HG02840 (cell line): ENCODE data around the gene PARN.

Experiments
- ATAC-seq: cut with Tn5 transposase; IDR thresholded peaks from one replicate; pipeline ENCODE4 v1.9.1; 2021; ENCODE audit warnings: mild to moderate bottlenecking, moderate library complexity, moderate number of reproducible peaks; ENCODE audit not compliant: unreplicated experiment, low FRiP score

Gene PARN

DNA sequence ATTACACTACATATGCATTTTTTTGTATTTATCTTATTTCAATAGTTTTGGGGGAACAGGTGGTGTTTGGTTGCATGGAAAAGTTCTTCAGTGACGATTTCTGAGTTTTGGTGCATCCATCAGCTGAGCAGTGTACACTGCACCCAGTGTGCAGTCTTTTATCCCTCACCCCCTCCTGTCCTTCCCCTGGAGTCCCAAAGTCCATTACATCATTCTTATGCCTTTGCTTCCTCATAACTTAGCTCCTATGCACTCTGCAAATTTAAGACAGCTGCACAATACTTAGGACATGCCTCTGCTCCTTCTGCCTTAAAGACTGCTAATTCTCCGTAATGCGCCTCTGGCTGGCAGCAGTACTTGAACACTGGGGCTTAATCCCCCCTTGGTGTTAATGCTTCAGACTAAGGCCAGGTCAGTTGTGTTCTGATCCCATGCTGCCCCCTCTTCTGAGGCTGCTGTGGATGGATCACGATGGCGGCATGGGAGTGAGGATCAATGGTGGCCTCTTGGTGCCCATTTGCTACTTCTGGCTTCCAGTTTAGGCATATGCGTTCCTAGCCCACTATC lies 146.2 kb downstream of the PARN start:
- ATAC-seq: no peak

DNA sequence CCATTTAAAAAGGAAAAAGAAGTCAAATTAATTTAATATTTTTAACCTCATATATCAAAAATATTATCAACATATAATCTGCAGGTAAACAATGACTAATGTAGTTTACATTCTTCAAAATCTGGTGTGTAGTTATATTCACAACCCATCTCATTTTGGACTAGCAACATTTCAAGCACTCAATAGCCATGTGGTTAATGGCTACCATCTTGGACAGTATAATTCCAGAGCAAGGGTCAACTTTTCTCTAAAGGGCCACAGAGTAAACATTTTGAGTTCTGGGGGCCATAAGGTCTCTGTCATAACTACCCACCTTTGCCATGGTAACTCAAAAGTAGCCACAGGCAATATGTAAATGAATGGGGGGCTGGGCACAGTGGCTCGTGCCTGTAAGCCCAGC lies 153.9 kb downstream of the PARN start:
- ATAC-seq: no peak

DNA sequence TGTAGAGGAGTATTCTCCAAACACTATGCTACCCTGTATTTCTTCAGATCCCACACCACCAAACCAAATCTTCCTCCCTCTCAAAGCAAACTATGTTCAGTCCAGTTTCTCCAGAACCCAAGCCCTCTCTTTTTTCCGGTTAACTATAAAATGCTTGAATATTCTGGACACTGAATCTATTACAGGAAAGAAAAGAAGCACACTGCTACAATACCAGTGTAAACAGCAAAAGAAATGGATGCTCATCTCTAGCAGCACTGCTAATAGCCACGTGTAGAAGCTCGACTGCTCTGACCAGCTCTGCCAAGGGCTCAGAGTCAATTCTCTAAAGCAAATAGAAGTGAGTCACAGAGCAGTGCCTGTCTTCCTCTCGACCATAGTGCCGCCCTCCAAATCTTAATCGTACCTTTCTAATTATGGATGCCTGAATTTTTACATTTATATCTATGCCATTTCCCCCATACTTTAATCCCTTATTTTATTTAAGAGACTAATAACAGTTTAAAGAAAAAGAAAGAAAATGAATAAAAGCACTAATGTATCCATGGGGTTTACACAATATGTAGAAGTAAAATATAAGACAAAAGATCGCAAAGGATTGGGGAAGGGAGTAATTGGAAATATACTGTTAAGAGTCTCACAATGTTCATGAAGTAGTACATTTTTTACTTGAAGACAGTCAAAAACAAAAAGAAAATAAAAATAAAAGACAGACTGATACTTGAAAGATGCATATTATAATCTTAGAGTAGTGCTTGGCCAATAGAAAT lies 154.5 kb downstream of the PARN start:
- no peak for ATAC-seq

DNA sequence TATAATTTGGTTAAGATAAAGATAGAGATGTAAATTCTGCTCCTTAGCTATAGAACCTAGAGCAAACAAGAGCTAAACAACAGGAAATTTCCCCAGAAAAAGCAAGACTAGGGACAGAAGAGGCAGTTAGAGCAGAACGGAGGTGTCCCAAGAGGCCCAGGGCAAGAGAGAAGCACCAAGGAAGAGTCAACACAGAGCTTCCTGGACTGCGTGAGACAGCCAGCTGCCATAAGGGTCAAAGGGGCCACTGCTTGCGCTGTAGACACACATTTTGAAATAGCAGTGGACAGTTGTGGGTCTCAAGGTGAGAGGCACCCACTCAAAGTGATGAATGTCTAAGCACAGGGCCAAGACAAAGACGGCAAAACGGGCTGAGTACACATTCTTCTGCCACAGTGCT lies 156.6 kb downstream of the PARN start:
- no peak for ATAC-seq

DNA sequence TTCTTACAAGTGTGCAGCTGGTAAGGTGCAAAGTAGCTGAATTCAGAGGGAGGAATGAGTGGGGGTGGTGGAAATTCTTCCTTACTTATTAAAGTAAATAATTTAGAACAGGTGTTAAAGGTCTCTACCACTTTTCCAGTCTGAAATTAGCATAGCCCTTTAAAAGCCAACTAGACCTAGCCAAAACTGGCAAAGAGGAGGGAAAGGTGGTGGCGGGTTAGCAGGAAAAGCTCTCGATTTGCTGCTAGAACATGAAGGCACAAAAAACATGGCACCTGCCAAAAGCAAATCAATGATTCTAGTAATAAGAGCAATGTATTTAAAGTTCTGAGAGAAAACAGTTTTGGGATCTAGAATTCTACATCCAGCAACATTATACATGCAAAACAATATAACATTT lies 157.7 kb downstream of the PARN start:
- no peak for ATAC-seq

DNA sequence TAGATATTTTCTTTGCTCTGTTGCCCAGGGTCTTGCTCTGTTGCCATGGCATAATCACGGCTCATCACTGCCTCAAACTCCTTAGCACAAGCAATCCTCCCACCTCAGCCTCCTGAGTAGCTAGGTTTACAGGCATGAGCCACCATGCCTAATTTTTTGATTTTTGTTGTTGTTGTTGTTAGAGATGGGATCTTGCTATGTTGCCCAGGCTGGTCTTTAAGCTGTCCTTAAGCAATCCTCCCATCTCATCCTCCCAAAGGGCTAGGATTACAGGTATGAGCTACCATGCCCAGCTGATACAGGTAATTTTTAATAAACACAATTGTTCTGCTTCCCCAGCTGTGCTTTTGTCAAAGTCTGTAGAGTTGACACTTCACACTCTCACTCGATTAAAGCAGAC lies 159.3 kb downstream of the PARN start:
- ATAC-seq: no peak

DNA sequence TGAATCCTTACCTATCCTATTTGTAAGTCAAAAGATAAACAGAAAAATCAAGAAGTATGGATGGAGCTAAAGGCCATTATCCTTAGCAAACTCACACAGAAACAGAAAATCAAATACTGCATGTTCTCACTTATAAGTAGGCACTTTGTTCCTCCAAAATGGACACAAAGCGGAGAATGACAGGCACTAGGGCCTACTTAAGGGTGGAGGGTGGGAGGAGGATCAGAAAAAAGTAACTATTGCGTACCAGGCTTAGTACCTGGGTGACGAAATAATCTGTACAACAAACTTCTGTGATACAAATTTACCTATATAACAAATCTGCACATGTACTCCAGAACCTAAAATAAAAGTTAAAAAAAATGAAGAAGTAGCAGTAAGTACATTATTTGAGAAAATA lies 164.3 kb downstream of the PARN start:
- ATAC-seq: no peak

DNA sequence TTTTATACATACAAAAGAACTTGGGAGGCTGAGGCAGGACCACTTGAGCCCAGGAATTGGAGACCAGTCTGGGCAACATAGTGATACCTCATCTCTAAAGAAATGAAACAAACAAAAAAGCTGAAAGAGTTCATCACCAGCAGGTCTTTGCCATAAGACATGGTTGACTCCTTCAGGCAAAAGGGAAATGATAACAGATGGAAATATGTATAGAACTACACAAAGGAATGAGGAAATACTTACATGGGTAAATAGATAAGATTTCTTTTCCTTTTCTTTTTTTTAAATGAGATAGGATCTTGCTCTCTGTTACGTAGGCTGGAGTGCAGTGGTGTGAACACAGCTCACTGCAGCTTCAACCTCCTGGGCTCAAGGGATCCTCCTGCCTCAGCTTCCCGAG lies 165.3 kb downstream of the PARN start:
- no peak for ATAC-seq

DNA sequence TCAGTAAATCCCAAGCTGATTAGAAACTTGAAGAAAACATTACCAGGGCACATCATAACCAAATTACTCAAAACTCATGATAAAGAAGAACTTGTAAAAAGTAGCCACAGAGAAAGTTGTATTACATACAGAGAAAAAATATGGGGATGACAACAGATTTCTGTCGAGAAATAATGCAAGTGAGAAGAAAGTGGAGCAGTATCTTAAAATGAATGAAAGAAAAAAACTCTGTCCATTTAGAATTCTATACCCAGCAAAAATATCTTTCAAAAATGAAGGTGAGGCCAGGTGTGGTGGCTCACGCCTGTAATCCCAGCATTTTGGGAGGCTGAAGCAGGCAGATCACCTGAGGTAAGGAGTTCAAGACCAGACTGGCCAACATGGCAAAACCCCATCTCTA lies 165.9 kb downstream of the PARN start:
- ATAC-seq: no peak

DNA sequence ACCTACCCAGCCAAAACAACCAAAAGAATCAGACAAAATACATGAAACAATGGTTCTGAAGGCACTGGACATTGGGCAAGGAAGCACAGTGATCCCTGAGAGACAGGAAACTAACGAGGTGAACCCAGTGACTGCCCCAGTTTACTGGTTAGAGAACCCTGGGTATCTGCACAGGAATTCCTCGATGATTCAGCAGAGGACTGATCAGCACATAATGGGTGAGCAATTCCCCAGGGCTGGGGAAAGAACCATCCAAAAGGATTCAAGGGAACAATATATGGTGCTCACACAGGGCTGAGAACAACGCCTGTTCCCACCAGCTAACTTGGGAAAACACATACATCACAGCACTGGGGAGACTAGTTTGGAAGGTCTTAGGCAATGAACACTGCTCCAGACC lies 167.2 kb downstream of the PARN start:
- ATAC-seq: no peak

DNA sequence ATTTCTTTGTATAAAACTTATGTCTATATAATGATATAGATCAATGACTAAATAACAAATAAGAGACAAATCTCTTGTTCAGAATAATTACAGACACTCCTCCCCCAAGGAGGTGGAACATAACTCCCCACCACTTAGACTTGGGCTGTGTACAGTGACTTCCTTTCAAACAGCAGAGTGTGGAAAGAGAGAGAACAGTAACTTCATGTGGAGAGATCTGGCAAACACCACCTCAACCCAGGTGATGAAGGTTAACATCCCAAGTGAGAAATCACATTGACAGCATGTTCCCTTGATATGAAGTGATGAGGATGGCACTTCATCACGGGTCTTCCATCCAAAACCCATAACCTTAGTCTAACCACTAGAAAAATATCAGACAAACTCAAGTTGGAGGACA lies 169.3 kb downstream of the PARN start:
- no peak for ATAC-seq

DNA sequence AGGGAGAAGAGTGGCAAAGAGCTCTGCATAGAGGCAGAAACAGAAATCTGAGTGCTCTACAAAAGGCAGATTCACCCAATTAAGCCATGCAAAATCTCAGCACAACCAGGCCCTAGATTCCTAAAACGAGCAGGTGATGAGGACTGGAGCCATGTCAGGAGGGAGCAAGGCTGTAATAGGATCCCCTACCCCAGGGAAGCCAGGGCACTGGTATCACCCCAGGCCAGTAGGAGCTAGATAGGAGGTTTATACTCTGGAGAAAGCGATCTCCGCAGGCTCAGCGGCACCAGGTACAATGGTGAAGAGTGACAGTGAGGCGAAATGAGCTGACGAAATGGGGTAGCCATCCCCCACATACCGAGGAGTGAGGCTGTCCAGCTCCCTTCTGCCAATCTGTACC lies 171.5 kb downstream of the PARN start:
- no peak for ATAC-seq

DNA sequence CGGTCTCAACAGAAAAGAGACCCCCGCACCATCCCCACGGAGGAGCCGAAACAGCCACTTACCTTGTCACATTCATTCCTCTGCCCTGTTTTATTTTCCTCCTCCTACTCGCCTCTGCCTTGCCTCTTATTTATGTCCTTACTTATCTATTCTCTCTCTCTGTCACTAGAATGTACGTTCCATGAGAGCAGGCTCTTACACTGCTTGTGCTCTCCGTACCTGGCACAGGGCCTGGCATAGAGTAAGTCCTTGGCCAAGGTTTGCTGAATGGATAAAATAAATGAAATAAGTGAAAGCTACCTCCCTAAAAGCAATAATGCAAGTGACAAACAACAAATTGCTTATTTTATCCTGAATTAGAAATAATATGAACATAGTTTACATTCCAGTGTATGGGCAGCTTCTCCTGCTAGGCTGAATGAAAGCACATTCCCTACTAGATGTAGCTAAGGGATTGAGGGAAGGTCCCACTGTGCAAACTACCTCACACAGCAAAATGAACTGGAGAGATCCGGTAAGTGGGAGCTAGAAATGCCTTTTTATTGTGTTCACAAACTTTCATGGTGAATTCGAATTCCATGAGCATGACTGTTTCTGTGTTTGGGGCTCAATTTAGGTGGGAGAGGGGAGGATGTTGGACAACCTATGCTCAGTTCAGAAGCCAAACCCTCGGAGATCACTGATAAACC lies 173.1 kb downstream of the PARN start:
- no peak for ATAC-seq

DNA sequence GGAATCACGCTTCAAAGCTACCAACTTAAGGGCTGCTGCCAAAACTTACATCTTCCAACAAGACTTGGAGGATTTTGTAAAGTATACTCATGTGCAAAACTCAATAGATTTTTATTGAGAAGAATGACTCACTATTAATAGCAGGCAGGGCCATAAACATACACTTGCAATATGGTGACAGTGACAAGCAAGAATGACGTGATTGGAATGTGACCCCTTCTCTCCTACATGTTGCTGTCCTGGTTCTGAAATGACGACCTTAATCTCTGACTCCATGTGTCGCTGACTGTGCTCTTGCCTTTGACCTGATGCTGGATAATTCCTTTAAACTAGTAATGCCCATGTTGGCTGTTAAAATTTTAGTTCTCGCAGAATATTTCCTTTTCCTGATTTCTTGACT lies 174.5 kb downstream of the PARN start:
- ATAC-seq: no peak

DNA sequence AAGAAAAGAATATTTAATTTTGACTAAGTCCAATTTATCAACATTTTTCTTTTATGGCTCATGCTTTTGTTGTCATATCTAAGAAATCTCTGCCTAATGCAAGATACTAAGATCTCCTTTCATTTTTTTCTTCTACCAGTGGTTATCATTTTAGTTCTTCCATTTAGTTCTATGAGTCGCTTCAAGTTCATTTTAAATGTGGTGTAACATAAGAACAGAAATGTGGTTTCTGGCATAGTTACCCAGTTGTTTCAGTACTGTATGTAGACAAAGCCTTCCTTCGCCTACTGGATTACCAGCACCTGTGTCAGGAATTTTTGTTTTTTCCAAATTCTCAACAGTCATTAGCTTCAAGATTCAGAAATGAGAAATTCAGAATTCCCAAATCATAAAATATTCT lies 175.7 kb downstream of the PARN start:
- ATAC-seq: no peak

DNA sequence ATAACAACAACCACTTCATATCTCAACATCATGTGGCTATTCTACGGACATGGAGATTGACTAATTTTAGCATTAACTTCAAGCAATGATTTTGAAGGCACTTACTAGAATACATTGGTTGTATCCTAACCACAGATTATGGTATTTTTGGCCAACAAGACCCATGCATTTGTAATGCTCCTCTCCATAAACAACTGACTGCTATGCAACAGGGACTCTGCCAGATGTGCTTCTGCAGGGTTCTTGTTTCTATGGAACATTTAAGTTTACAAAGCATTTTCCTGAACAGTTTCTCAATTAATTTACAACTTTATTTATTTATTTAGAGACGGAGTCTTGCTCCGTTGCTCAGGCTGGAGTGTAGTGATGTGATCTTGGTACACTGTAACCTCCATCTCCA lies 178.0 kb downstream of the PARN start:
- ATAC-seq: no peak

DNA sequence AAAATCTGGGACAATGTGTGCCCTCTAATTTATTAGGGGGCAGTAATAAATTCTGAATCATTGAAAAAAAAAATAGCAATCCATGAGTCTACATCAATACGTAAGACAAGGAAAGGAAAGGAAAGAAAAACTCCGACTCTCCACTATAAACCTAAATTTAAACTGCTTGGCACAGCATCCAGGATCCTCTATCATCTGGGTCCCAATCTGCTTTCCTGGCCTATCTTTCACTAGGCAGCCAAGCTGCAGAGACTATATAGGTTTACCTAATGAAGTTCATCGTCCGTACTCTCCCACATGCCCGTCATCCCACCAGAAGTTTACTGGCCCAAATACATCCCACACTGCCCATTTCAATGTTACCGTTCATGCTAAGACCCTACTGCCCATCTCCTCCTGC lies 179.2 kb downstream of the PARN start:
- no peak for ATAC-seq

DNA sequence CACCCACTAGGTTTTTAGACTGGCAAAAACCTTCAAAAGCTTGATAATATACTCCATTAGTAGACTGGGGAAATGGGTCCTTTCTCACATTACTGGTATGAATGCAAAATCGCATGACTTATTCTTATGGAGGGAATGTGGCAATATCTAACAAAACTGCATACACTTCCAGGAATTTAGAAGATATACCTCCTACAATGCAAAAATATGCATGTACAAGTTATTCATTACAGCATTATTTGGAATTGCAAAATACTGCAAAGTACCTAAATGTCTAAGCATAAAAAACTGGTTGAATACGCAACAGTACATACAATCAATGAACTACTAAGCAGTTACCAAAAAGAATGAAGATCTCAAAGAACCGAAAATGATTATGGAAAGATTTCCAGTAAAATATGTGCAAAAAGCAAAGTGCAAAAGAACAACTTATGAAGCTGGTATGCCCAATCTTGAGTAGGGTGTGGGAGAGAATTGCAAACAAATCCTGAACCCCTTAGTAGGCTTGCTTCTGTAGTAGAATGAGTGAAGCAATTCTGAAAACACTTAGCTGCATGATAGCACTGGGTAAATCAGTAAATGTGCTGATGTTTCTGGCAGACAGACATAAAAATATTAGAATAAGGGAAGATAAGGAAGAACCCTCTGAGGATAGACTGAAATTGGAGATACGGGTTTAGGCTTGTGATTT lies 180.1 kb downstream of the PARN start:
- no peak for ATAC-seq

DNA sequence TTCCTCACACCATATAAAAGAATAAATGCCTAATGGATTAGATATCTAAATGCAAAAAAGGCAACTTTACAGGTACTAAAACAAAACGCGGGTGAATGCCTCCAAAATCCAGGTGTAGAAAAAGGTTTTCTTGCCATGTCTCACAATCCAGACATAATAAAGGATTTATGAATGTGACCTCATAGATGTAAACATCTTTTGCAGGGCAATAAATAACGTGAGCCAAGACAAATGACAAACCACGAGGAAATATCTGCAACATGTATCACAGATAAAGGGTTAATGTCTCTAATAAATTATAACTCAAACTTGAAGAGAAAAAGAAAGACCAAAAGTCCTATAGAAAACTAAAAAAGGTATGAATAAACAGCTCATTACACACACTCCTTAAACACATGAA lies 180.7 kb downstream of the PARN start:
- no peak for ATAC-seq

DNA sequence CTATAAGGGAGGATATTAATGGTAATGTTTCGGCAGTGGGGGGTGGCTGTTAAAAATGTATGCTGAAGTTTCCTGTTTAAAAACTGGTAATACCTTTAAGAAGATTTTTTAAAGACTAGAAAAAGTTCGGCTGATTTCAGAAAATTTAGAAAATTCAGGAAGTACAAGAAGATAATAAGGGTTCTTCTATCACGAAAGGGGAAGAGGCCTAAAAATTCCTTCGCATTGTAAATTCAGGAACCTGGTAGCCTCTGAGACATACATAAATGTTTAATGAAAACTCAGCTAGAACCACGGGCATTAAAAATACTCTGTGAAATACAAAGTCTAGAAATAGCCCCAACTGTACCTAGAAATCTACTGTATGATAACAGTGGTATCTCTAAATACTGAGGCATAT lies 181.2 kb downstream of the PARN start:
- no peak for ATAC-seq

DNA sequence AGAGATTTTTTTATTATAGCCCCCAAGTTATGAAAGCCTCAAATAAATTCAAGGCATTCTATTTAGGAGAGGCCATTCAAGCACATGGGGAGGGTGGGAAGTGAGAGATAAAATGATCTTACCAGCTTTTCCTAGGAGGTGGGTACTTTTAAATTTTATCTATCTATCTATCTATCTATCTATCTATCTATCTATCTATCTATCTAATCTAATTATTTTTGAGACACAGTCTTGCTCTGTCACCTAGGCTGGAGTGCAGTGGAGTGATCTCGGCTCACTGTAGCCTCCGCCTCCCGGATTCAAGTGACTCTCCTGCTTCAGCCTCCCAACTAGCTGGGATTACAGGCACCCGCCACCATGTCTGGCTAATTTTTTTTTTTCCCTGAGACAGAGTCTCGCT lies 182.3 kb downstream of the PARN start:
- ATAC-seq: no peak
